ENCODE data around the gene CAPN15.

The CAPN15 gene

GRCh38 chr16:585351-585750 is 57.8 kb downstream of the CAPN15 start:
- no peaks in the 10 kb centered on the region for H3K36me3 ChIP-seq (ENCODE audit: low read depth)
- no peaks in the 10 kb centered on the region for H3K27me3 ChIP-seq (ENCODE audit: insufficient read depth, poor library complexity, severe bottlenecking)
- H3K27ac ChIP-seq (ENCODE audit: poor library complexity, severe bottlenecking), result no peak overlapping the region
- no peaks in the 10 kb centered on the region for H3K9me3 ChIP-seq (ENCODE audit: severe bottlenecking)
- ATAC-seq (ENCODE audit: low read depth), result no peak
- no peak for TF ChIP-seq CTCF (IDR thresholded peaks at IDR 0.05; ENCODE audit: poor library complexity, severe bottlenecking)
- no peak overlapping the region for H3K4me3 ChIP-seq (ENCODE audit: severe bottlenecking)
- no peak for DNase-seq (ENCODE audit: low spot score)
- peaks cover 4% of the 10 kb centered on the region for H3K4me1 ChIP-seq (ENCODE audit: insufficient read depth, poor library complexity, severe bottlenecking)

GRCh38 chr16:586047-586644 is 58.6 kb downstream of the CAPN15 start:
- DNase-seq (ENCODE audit: low spot score), result no peak
- H3K27ac ChIP-seq (ENCODE audit: poor library complexity, severe bottlenecking), result no peak overlapping the region
- TF ChIP-seq CTCF (IDR thresholded peaks at IDR 0.05; ENCODE audit: poor library complexity, severe bottlenecking), result no peak
- H3K4me1 ChIP-seq (ENCODE audit: insufficient read depth, poor library complexity, severe bottlenecking), result peaks cover 4% of the 10 kb centered on the region
- H3K36me3 ChIP-seq (ENCODE audit: low read depth), result no peaks in the 10 kb centered on the region
- H3K4me3 ChIP-seq (ENCODE audit: severe bottlenecking), result no peak overlapping the region
- no peaks in the 10 kb centered on the region for H3K27me3 ChIP-seq (ENCODE audit: insufficient read depth, poor library complexity, severe bottlenecking)
- no peak for ATAC-seq (ENCODE audit: low read depth)
- H3K9me3 ChIP-seq (ENCODE audit: severe bottlenecking), result no peaks in the 10 kb centered on the region

- Histone ChIP-seq H3K4me1 (ENCODE audit: insufficient read depth, poor library complexity, severe bottlenecking) (peaks cover 8% of the 10 kb centered on the region), H3K4me3 (ENCODE audit: severe bottlenecking) (no peak overlapping the region), H3K27me3 (ENCODE audit: insufficient read depth, poor library complexity, severe bottlenecking) (no peaks in the 10 kb centered on the region), H3K36me3 (ENCODE audit: low read depth) (no peaks in the 10 kb centered on the region), H3K9me3 (ENCODE audit: severe bottlenecking) (no peaks in the 10 kb centered on the region), H3K27ac (ENCODE audit: poor library complexity, severe bottlenecking) (peak overlapping the region; percentile 87)
- no peak for DNase-seq (ENCODE audit: low spot score)
- ATAC-seq (ENCODE audit: low read depth), result no peak
- TF ChIP-seq CTCF (IDR thresholded peaks at IDR 0.05; ENCODE audit: poor library complexity, severe bottlenecking), result no peak
Observed at GRCh38 chr16:586645-587590, 59.4 kb downstream of the CAPN15 start.

GRCh38 chr16:588639-588888 is 61.1 kb downstream of the CAPN15 start:
- ATAC-seq (ENCODE audit: low read depth), result peak; percentile 9; the same call in 2 of the 3 replicates

More at GRCh38 chr16:588639-588888, 61.1 kb downstream of the CAPN15 start:
- Histone ChIP-seq H3K36me3 (ENCODE audit: low read depth) (no peaks in the 10 kb centered on the region), H3K27me3 (ENCODE audit: insufficient read depth, poor library complexity, severe bottlenecking) (no peaks in the 10 kb centered on the region), H3K9me3 (ENCODE audit: severe bottlenecking) (no peaks in the 10 kb centered on the region), H3K4me1 (ENCODE audit: insufficient read depth, poor library complexity, severe bottlenecking) (peaks cover 22% of the 10 kb centered on the region), H3K27ac (ENCODE audit: poor library complexity, severe bottlenecking) (peak overlapping the region; percentile 87), H3K4me3 (ENCODE audit: severe bottlenecking) (peak overlapping the region; percentile 57)
- no peak for DNase-seq (ENCODE audit: low spot score)
- no peak for TF ChIP-seq CTCF (IDR thresholded peaks at IDR 0.05; ENCODE audit: poor library complexity, severe bottlenecking)
